Measurements from ENCODE around the gene TUB.

The TUB gene

DNA sequence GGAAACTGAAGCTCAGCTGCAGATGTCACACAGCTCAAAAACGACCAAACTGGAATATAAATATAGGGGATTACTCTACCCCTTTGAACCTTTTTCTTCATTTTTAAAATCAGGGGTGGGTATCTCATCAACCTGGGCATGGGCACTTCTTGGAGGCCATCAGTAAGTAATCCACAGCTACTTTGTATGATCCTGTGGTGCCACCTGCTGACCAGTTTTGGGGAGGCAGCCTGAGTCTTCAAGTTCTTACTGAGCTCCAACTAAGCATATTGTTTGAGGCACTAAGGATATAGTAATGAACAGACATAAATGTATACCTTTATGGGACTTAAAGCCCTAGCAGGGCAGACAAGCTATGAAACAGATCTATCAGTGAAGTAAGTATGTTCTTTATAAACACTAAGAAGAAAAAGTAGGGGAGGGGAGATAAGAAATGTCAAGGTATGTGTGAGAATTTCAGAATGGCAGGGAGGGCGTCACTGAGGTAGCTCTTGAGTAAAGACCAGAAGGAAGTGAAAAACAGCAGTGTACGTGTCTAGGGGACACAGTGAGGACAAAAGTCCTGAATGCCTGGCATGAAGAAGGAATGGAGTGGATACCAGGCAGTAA, 18.4 kb downstream of the TUB start:
- H3K4me3 Mint-ChIP-seq, result no peak overlapping the region
- no peak overlapping the region for H3K27ac Mint-ChIP-seq
- TF ChIP-seq, protein P1, sequence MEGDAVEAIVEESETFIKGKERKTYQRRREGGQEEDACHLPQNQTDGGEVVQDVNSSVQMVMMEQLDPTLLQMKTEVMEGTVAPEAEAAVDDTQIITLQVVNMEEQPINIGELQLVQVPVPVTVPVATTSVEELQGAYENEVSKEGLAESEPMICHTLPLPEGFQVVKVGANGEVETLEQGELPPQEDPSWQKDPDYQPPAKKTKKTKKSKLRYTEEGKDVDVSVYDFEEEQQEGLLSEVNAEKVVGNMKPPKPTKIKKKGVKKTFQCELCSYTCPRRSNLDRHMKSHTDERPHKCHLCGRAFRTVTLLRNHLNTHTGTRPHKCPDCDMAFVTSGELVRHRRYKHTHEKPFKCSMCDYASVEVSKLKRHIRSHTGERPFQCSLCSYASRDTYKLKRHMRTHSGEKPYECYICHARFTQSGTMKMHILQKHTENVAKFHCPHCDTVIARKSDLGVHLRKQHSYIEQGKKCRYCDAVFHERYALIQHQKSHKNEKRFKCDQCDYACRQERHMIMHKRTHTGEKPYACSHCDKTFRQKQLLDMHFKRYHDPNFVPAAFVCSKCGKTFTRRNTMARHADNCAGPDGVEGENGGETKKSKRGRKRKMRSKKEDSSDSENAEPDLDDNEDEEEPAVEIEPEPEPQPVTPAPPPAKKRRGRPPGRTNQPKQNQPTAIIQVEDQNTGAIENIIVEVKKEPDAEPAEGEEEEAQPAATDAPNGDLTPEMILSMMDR (IDR thresholded peaks at IDR 0.05; ENCODE audit: unreplicated experiment in 3 of 3), result peak; percentile 76 to 82 (median 82)
- peaks cover 4% of the 10 kb centered on the region for H3K4me1 Mint-ChIP-seq
- peaks cover 10% of the 10 kb centered on the region for H3K36me3 Mint-ChIP-seq (ENCODE audit: low read depth)
- H3K27me3 Mint-ChIP-seq (ENCODE audit: low read depth), result no peaks in the 10 kb centered on the region
- H3K9me3 Mint-ChIP-seq, result no peaks in the 10 kb centered on the region

DNA sequence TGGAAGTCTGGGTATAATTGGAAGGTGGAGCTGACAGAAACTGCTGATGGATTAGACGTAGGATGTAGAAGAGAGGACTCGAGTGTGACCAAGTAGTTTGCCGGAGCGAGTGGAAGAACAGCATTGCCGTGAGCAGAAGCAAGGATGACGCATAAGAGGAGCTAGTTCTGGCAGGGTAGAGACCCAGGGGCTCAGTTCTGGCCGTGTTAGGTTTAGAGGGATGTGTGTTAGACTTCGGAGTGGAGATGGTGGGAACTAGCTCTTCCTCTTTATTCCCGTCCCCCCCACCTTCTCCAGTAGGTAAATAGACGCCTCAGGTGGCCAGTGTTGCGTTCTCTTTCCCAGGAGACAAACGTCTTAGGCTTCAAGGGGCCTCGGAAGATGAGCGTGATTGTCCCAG, 19.1 kb downstream of the TUB start:
- TF ChIP-seq, protein P1 (IDR thresholded peaks at IDR 0.05; ENCODE audit: unreplicated experiment in 3 of 3), result no peak
- Mint-ChIP-seq H3K27ac (no peak overlapping the region), H3K4me3 (no peak overlapping the region), H3K4me1 (peaks cover 4% of the 10 kb centered on the region), H3K36me3 (ENCODE audit: low read depth) (peaks cover 10% of the 10 kb centered on the region), H3K9me3 (no peaks in the 10 kb centered on the region), H3K27me3 (ENCODE audit: low read depth) (no peaks in the 10 kb centered on the region)

DNA sequence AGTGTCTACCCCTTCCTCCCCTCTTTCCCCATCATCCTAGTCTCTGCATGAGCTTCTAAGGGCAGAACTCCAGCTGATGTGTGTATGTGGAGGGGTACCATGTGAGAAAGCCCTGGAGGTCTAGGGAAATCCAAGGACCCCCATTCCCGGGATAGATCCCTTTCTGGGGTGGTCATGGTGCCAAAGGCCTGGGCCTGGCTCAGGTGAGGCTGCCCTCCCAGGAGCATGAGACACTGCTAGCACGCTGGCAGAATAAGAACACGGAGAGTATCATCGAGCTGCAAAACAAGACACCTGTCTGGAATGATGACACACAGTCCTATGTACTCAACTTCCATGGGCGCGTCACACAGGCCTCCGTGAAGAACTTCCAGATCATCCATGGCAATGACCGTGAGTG, 19.6 kb downstream of the TUB start:
- H3K36me3 Mint-ChIP-seq (ENCODE audit: low read depth), result peaks cover 10% of the 10 kb centered on the region
- no peak overlapping the region for H3K4me3 Mint-ChIP-seq
- no peaks in the 10 kb centered on the region for H3K9me3 Mint-ChIP-seq
- no peak overlapping the region for H3K27ac Mint-ChIP-seq
- H3K4me1 Mint-ChIP-seq, result peaks cover 4% of the 10 kb centered on the region
- TF ChIP-seq, protein P1 (IDR thresholded peaks at IDR 0.05; ENCODE audit: unreplicated experiment in 3 of 3), result no peak
- H3K27me3 Mint-ChIP-seq (ENCODE audit: low read depth), result no peaks in the 10 kb centered on the region

DNA sequence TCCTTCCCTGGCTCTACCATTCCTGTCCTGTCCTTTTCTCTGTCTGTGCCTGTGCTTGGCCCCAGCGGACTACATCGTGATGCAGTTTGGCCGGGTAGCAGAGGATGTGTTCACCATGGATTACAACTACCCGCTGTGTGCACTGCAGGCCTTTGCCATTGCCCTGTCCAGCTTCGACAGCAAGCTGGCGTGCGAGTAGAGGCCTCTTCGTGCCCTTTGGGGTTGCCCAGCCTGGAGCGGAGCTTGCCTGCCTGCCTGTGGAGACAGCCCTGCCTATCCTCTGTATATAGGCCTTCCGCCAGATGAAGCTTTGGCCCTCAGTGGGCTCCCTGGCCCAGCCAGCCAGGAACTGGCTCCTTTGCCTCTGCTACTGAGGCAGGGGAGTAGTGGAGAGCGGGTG, 20.4 kb downstream of the TUB start:
- H3K4me3 Mint-ChIP-seq, result no peak overlapping the region

DNA sequence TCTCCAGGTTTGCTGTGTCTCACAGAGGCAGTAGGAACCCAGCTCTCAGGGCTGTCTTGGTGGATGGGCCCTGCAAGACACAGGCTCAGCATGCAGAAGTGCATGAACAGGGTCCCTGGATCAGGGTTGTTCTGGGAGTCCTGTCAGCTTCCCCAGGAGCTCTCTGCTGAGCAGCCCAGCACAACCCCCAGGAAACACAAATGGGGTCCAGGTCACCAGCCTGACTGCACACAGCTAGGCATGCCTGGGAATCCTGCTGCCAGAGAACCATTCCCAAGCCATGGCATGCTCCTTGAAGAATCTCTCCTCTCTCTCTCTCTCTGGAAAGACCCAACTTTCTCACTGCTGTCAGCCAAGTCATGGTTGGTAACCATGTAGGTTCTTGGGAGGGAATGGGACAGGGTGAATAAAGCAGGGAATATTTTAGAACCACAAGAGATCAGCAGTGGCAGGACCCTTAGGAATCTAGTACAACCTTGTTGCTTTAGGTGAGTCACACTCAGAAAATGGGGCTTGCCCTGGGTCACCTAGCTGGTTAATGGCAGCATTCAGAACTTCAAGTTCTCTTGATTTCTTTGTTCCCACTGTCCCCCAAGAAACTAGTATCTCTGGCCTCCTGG, 21.4 kb downstream of the TUB start:
- no peaks in the 10 kb centered on the region for H3K9me3 Mint-ChIP-seq
- no peaks in the 10 kb centered on the region for H3K27me3 Mint-ChIP-seq (ENCODE audit: low read depth)
- H3K4me3 Mint-ChIP-seq, result no peak overlapping the region
- H3K27ac Mint-ChIP-seq, result no peak overlapping the region
- TF ChIP-seq, protein P1 (IDR thresholded peaks at IDR 0.05; ENCODE audit: unreplicated experiment in 3 of 3), result no peak
- H3K36me3 Mint-ChIP-seq (ENCODE audit: low read depth), result peaks cover 10% of the 10 kb centered on the region
- H3K4me1 Mint-ChIP-seq, result no peaks in the 10 kb centered on the region

More for the DNA sequence above, 20.4 kb downstream of the TUB start:
- H3K9me3 Mint-ChIP-seq, result no peaks in the 10 kb centered on the region
- H3K36me3 Mint-ChIP-seq (ENCODE audit: low read depth), result peaks cover 10% of the 10 kb centered on the region
- H3K27ac Mint-ChIP-seq, result no peak overlapping the region
- H3K4me1 Mint-ChIP-seq, result no peaks in the 10 kb centered on the region
- no peaks in the 10 kb centered on the region for H3K27me3 Mint-ChIP-seq (ENCODE audit: low read depth)
- TF ChIP-seq, protein P1 (IDR thresholded peaks at IDR 0.05; ENCODE audit: unreplicated experiment in 3 of 3), result no peak

DNA sequence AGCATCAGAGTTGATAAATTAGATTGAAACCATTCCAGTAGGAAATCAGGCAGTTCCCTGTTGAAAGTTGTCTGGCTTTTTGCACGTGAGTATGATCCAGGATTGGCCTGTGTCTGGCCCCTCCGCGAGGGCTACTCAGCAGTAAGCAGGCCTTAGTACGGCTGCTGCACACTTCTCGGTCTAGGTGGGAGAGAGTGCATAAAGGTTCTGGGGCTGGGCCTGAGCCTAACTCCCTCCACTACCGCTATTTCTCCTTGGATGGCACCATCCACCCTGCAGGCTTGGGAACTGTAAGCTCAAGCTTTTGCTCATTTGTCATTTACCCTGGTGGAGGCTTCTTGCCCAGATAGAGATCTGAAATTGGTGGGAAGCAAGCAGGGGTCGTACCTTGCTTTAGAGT, 22.0 kb downstream of the TUB start:
- no peak overlapping the region for H3K27ac Mint-ChIP-seq
- H3K36me3 Mint-ChIP-seq (ENCODE audit: low read depth), result peaks cover 13% of the 10 kb centered on the region
- no peaks in the 10 kb centered on the region for H3K9me3 Mint-ChIP-seq
- no peak overlapping the region for H3K4me3 Mint-ChIP-seq
- TF ChIP-seq, protein P1 (IDR thresholded peaks at IDR 0.05; ENCODE audit: unreplicated experiment in 3 of 3), result no peak
- H3K4me1 Mint-ChIP-seq, result no peaks in the 10 kb centered on the region
- H3K27me3 Mint-ChIP-seq (ENCODE audit: low read depth), result no peaks in the 10 kb centered on the region

All from nephron (organoid).